Measurements from ENCODE around the gene SPZ1. TPM values are rescaled to one million over a fixed set of nuclear protein-coding genes. Genes with fewer than 3 reads are reported as not detected.

The SPZ1 gene
- total RNA-seq, 2 donors from 2014 or later = not detected

DNA sequence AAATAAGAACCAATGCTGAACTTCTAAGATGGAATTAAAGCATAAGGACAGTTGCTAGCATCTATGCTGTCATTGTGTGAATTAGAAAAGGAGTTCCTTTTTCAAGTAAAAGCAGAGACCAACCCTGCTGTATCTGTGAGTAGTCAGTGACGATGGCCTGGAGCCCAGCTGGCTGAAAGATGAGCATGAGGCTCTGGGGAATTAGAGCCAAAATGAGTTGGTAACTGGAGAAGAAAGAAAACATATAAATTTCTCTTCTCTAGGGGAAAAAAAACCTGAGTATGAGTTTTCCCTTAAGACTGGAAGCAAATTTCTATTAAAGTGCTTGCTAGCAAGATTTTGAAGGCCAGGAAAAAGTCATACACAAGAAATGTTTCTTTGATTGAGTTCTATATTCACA, 1.6 kb upstream of the SPZ1 start:
- H3K9ac ChIP-seq (ENCODE audit: extremely low read depth, low read length, poor library complexity, severe bottlenecking) = no peak overlapping the region
- no peaks in the 10 kb centered on the region for H3K36me3 Mint-ChIP-seq (ENCODE audit: low read depth)
- peaks cover 3% of the 10 kb centered on the region for H3K27me3 Mint-ChIP-seq (ENCODE audit: insufficient read depth)
- no peaks in the 10 kb centered on the region for H3K4me1 Mint-ChIP-seq
- H3K36me3 ChIP-seq (ENCODE audit: control insufficient read depth, insufficient read depth, low read length) = no peaks in the 10 kb centered on the region
- H3K4me1 ChIP-seq (ENCODE audit: control insufficient read depth, insufficient read depth, low read length) = no peaks in the 10 kb centered on the region
- H3K27me3 ChIP-seq (ENCODE audit: control insufficient read depth, insufficient read depth, low read length, poor library complexity, severe bottlenecking) = no peaks in the 10 kb centered on the region
- WGBS, 2 experiments (ENCODE audit: insufficient coverage in 1 of 2, insufficient read length in 1 of 2) = 89% methylated on average over 1 of the region's 1 CpG; no CpG with 5 or more reads in 1 of the 2 experiments
- H3K4me3 Mint-ChIP-seq = no peak overlapping the region
- no peak for DNase-seq
- H3K27ac Mint-ChIP-seq = no peak overlapping the region
- peaks cover 3% of the 10 kb centered on the region for H3K9me3 Mint-ChIP-seq
- no peak overlapping the region for H3K27ac ChIP-seq (ENCODE audit: low read depth, low read length)
- H3K4me3 ChIP-seq (ENCODE audit: low read length) = no peak overlapping the region
- H3K9me3 ChIP-seq (ENCODE audit: control insufficient read depth, low read length) = no peaks in the 10 kb centered on the region
- no peak for TF ChIP-seq CTCF (conservative IDR thresholded peaks at IDR 0.05)

DNA sequence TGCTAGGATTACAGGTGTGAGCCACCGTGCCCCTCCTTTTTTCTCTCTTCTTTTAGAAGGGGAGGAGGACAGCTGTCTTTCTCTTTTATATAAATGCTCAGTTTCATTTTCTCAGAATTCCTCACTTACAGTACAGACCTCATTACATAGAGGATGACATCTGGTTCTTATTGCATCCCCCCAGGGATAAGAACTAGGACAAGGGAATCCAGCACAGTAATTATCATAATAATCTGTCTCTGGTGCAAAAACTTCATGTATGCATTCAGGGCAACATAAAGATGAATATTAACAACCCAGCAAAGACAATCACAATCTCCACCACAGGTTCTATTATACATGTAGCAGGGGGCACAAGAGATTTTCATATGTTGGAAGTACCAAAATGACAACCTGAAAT, 5.1 kb downstream of the SPZ1 start:
- no peaks in the 10 kb centered on the region for H3K9me3 ChIP-seq (ENCODE audit: control insufficient read depth, low read length)
- H3K36me3 Mint-ChIP-seq (ENCODE audit: low read depth) = no peaks in the 10 kb centered on the region
- H3K27ac ChIP-seq (ENCODE audit: low read depth, low read length) = no peak overlapping the region
- no peak for DNase-seq
- TF ChIP-seq CTCF (conservative IDR thresholded peaks at IDR 0.05) = no peak
- no peaks in the 10 kb centered on the region for H3K9me3 Mint-ChIP-seq
- no peaks in the 10 kb centered on the region for H3K36me3 ChIP-seq (ENCODE audit: control insufficient read depth, insufficient read depth, low read length)
- WGBS, 2 experiments (ENCODE audit: insufficient coverage in 1 of 2, insufficient read length in 1 of 2) = 83% methylated on average over 1 of the region's 1 CpG; no CpG with 5 or more reads in 1 of the 2 experiments
- no peak overlapping the region for H3K9ac ChIP-seq (ENCODE audit: extremely low read depth, low read length, poor library complexity, severe bottlenecking)
- peaks cover 3% of the 10 kb centered on the region for H3K27me3 Mint-ChIP-seq (ENCODE audit: insufficient read depth)
- H3K27ac Mint-ChIP-seq = no peak overlapping the region
- H3K4me1 ChIP-seq (ENCODE audit: control insufficient read depth, insufficient read depth, low read length) = peaks cover 2% of the 10 kb centered on the region
- peaks cover 3% of the 10 kb centered on the region for H3K4me1 Mint-ChIP-seq
- H3K4me3 Mint-ChIP-seq = no peak overlapping the region
- H3K4me3 ChIP-seq (ENCODE audit: low read length) = no peak overlapping the region
- no peaks in the 10 kb centered on the region for H3K27me3 ChIP-seq (ENCODE audit: control insufficient read depth, insufficient read depth, low read length, poor library complexity, severe bottlenecking)

DNA sequence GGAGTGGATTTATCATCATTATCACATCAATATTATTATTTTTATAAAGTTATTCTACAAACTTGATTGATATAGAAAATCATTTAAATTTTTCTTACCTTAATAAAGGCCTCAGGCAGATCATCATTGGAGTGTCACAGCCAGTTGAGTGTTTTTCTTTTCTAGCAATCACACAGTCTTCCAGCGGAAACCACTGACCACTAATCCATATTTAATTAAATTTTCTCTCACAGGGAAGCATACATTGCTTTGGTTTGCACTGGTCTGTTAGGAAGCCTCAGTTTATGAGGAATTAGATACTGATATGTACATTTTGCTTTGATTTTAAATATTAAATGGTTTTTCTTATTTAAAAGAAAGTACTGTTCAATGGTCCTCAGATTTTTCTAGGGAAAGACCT, 6.7 kb downstream of the SPZ1 start:
- H3K36me3 Mint-ChIP-seq (ENCODE audit: low read depth) = no peaks in the 10 kb centered on the region
- no peak for TF ChIP-seq CTCF (conservative IDR thresholded peaks at IDR 0.05)
- no peak overlapping the region for H3K27ac Mint-ChIP-seq
- Histone ChIP-seq H3K36me3 (ENCODE audit: control insufficient read depth, insufficient read depth, low read length) (no peaks in the 10 kb centered on the region), H3K27me3 (ENCODE audit: control insufficient read depth, insufficient read depth, low read length, poor library complexity, severe bottlenecking) (no peaks in the 10 kb centered on the region), H3K4me1 (ENCODE audit: control insufficient read depth, insufficient read depth, low read length) (peaks cover 2% of the 10 kb centered on the region), H3K27ac (ENCODE audit: low read depth, low read length) (no peak overlapping the region), H3K9me3 (ENCODE audit: control insufficient read depth, low read length) (no peaks in the 10 kb centered on the region), H3K4me3 (ENCODE audit: low read length) (no peak overlapping the region), H3K9ac (ENCODE audit: extremely low read depth, low read length, poor library complexity, severe bottlenecking) (no peak overlapping the region)
- no peak for DNase-seq
- H3K9me3 Mint-ChIP-seq = no peaks in the 10 kb centered on the region
- WGBS, 2 experiments (ENCODE audit: insufficient coverage in 1 of 2, insufficient read length in 1 of 2) = 89% methylated on average over 1 of the region's 1 CpG; no CpG with 5 or more reads in 1 of the 2 experiments
- peaks cover 3% of the 10 kb centered on the region for H3K4me1 Mint-ChIP-seq
- H3K4me3 Mint-ChIP-seq = no peak overlapping the region
- no peaks in the 10 kb centered on the region for H3K27me3 Mint-ChIP-seq (ENCODE audit: insufficient read depth)
